ENCODE results near the gene PHF21A.
"Not testable (repeated sequence)": the region's sequence is repeated elsewhere in the genome, so short reads cannot be mapped to it uniquely, and the experiment has no call there.

PHF21A gene

DNA sequence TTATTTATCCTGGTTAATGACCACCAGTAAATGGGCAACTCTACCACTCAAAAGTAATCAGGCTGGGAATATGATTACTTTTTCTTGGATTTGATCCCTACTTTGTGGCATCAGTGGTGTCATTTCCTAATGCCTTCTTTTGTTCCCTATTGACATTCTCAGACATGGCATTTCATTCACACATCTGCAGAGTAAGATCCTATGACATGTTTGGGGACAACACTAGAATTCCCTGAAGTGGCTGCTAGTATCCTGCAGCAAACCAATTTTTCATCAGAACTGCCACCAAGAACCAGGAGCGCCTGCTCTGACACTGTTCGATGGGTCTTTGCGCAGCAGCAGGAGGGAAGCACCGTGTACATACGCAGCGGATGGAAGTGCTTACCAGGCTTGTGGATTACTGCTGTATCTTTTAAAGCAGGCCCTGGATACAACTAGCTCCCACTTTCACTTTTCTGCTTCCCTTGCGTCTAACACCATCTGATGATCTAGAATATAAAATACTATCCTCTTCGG lies 101.1 kb downstream of the PHF21A start:
- DNase-seq: no peak

DNA sequence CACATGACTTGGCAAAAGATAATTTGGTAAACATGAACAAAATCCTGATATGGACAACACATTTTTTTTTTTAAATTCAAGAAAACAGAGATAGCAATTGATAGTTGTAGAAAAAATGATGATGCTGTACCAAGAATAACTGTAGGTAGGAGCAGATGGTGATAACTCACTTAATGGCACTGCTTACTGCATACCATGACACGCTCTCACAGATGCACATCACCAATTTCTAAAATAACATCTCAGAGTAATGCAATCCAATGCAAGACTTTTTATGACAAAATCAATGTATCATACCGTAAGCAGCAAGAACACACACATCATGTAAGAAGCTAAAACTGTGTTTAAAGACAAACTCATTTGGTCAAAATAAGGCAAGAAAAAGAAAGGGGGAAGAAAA lies 102.6 kb downstream of the PHF21A start:
- no peak for DNase-seq

DNA sequence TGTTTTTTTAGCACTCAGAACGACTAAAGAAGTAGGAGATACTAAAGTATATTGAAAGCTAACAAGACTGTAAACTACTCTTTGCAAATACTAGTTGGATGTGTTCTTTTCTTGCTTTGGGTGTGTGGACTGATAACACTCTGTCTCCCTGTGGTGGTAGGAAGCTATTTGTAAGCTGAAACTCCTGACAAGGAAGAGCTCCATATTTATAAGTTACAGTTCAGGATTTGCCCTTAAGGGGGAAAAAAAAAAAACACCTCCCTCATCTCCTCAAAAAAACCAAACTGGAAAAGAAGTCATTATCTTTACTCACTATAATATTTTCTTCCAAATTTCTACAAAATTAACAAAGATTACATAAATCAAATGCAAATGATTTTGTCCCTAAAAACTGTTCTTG lies 103.9 kb downstream of the PHF21A start:
- DNase-seq: no peak

DNA sequence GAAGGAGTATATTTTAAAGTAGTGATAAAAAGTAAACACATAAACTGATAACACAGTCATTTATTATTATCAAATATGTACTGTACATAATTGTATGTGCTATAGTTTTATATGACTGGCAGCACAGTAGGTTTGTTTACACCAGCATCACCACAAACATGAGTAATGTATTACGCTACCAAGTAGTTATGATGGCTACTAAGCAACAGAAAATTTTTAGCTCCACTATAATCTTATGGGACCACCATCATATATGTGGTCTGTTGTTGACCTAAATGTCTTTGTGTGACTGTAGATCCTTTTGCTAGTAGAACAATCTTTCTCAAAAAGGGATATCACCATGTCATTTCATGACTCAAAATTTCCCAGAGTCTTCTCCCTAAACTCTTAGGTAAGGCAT lies 105.3 kb downstream of the PHF21A start:
- DNase-seq: no peak

DNA sequence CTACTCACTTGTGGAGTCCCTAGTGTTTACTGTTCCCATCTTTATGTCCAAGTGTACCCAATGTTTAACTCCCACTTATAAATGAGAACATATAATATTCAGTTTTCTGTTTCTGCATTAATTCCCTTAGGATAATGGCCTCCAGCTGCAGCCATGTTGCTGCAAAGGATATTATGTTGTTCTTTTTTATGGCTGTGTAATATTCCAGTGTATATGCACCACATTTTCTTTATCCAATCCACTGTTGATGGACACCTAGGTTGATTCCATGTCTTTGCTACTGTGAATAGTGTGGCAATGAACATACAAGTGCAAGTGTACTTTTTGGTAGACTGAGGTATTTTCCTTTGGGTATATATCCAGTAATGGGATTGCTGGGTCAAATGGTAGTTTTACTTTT lies 107.1 kb downstream of the PHF21A start:
- DNase-seq: not testable (repeated sequence)

DNA sequence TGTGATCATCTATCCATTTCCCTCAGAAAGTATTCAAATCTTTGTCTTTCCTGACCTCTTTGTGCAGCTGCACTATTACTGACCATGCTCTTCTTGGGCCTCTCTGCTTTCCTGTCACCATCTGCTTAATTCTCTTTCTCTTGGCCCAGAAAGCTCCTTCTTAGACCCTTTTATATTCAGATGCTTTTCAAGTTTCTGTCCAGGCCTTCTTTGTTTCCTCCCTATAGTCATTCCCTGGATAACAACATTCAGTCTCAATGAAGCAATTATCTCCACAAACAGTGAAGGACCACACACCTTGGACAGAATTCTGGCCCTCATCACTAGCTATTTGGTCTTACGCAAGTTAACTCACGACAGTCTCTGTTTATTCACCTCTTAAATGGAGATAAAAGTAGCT lies 109.1 kb downstream of the PHF21A start:
- DNase-seq: no peak

DNA sequence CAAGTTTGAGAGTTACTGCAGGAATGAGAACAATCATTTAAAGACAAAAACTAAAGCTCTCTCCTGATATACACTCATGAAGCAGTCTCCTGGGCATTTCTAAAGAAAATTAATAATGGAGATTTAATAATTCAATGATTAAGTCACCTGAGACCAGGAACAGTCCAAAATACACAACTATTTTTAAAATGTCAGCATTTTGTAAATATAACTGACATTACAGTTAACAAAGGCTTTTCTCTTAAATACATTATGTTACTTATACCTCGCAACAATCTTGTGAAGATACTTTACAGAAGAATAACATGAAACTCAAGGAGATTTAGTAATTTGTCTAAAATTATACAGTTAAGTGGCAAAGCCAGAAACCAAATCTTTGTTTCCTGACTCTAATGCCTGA lies 111.2 kb downstream of the PHF21A start:
- DNase-seq: no peak

DNA sequence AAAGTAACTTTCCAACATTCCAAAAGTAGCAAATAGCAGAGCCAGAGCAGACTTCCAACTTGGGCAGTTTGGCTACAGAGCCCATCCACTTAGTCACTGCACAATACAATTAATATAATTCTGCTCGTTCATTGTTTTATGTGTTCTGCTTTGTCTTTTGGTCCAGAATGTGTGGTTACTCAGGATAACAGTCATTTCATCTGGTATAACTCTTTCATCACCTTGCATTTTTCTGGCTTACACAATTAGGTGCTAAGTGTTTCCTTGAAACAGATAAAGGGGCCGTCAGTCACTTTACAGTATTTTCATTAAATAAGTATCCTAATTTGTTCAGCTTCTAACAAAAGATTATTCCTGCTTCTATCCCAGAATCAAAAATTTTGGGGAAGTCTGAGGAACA lies 111.6 kb downstream of the PHF21A start:
- no peak for DNase-seq

DNA sequence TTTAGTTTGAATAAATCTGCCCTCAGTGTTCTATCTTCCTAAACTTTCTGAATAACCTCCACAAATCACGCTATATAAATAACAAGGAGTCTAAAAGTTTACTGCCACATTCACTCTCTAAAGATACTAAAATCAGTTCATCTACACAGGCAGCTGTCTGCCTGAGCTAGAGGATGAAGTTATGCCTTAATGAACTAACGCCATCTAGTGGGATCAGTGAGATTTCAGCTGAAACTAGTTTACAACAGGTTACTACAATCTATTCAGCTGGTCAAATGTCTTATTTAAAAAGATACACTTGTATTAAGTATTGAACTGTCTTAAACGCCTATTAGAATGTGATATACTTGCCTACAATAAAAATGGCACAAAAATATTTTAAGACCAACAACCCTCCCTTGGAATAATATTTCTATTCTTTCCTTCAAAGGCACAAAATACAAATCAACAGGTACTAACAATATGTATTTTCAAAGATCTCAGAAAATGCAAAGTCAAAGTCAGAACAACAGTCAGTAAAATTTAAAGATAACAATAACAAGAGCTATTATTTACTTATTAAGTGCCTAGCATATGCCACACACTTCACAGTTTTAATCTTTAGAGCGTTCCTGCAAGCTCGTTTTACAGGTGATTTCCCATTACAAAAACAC lies 114.7 kb downstream of the PHF21A start:
- DNase-seq: no peak

DNA sequence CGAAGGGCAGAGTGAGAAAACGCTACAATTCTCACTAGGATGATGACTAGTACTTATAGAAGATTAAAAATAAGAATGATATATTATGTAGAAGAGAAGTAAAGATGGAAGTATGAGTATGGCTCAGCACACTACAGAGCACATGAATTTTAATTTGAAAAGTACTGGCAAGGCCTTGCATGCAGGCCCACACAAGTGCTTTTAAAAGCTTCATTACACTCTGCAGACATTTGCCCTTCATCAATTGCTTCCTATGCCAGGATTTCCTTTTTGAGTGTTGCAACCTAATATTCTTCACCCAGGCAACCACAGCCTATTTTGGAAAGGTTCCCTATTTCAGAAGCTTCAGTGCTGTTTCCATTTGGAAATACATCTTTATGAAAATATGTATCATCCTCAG lies 117.7 kb downstream of the PHF21A start:
- DNase-seq: no peak

DNA sequence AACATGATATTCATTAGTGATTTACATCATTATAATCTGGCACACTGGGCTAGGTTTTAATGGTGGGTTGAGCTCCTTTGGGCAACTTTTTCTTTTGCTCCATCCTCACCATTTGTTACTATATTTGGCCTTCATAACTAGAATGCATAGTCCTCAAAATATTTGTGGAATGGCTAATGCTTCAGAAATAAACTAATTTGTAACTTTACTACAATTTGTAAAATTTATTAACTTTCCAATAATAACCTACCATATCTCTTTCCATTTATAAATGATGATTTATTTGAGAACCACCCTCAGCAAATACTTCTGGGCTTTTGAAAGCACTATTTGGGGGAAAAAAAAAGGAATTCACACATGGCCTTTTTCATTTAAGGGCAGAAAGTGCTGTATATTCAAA lies 119.1 kb downstream of the PHF21A start:
- no peak for DNase-seq

DNA sequence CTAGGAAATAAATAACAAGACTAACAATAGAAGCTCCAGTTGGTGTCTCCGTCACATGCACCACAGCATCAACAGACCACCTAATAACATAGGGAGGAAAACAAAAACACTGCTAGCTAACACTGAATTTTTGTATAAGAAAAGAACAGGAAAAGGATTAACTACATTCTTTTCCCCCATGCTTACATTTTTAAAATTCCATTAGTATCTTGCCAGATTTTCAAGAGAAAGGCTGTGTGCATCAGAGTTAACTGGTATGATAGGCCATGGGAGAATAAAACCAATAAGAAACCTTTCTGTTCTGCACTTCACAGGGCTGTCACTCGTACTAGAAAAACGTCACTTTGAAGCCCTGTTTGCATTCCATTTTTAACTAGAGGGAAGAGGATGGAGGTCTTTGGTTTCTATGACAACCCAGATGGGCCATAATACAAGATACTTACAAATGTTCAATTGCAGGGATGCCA lies 119.8 kb downstream of the PHF21A start:
- no peak for DNase-seq

DNA sequence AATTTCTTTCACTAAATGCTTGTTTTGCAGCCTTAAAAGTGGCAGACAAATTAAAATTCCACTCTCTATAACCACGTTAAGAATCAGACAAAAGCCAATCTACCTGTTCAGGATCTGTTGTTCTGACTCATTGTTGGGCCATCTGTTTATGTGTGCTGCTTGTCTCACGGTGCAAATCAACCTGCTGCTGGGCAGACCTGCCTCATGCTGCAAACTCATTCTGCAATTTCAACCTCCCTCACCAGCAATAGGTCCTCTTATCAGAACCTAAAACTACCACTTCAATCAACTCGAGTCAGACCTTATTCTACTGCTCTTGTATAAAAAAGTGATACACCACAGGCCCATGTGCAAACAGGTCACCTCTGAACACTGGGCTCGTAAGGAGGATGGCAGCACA lies 123.7 kb downstream of the PHF21A start:
- no peak for DNase-seq

DNA sequence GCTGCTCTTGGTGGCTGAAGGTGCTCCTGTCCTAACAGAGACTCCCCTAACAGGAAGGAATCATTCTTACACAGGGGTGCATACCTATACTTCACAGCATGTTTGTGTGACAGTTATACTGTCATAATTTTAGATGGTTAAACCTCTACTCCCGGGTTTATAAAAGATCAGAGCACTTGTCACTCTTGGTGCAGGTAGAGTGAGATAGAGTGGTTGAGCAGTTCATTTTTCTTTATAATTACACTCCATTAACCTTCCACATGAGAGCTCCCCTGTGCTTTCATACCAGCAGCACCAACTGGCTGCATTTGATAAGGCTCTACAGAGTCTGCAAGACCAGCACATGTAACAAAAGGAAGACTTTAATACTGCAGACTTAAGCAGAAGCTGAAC lies 125.9 kb downstream of the PHF21A start:
- DNase-seq: no peak

DNA sequence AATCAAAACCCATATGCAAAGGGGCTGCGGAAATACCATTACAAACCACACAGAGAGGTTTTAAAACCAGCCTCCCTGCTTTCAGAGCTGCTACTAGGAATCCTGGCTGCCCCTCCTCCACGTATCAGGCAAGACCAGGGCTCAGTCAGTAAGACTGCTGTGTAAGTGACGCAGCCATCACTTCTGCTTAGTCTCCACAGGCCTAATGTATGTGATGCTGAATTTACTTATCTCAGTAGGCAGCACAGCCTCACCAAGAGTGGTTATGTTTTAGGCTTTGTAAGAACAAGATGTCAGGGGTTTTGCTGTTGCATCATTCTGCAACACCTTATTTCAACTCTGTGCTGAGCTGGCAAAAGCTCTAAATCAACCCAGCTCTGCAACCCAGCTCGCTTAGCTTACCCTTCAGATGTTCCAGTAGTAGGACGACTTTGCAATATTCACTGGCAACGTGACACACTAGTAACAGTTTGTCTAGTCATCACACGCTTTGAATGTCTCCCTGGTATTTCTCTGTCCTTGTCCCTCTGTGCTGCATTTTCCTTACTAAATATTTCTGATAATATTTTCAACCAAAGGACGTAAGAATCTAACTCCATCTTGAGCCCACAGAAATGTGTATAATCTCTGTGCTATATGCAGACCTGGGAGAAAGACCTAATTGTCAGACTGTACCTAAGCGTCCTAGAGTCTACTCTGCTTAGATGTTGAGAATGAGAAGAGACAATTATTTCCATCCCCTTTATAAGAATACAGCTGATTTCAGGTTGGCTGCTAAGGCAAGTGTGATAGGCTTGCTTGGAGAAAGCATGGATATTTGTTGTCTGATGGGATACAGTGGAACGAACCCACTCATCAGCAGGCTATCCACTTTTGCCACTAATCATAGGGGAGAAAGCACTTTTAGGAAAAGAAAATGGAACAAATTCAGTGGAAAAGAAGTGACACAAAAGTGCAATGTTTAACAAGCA lies 126.6 kb downstream of the PHF21A start:
- no peak for DNase-seq

DNA sequence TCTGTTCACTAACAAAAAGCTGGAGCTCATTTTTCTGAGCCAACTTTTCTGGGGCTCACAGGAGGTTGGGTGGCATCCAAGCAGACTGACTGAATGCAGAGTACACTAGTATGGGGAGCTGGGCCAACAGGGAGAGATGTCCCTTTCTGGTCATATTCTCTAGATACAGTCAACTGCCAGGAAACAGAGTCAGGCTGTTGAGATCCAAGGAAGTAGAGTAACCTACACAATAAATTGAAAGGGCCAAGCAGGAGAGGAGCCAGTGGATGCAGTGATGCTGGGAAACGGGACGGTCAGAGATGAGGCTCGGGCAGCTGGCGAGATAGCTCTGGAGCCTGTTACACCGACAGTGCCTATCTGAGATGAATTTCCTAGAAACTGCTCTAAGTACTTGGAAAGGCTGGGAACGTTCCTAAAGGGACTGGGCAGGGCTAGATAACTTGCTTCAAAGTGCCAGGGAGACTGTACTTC lies 127.7 kb downstream of the PHF21A start:
- DNase-seq: no peak

DNA sequence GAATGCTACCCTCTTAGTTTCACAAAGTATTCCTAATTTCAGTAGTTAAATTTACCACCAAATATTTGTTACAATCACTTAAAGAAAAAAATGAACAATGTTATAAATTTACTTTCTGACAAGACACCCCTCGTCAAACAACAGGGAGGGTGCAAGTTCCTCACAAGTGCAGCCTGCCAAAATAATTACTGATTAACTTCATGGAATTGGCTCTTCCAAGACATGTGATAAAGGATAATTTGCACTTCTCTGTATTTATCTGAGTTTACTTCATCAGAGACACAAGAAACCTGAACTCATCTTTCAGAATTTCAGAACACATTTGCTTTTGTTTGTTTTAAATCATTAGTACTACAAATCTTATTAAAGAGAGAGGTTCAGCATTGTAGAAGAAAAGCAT lies 132.3 kb downstream of the PHF21A start:
- no peak for DNase-seq

DNA sequence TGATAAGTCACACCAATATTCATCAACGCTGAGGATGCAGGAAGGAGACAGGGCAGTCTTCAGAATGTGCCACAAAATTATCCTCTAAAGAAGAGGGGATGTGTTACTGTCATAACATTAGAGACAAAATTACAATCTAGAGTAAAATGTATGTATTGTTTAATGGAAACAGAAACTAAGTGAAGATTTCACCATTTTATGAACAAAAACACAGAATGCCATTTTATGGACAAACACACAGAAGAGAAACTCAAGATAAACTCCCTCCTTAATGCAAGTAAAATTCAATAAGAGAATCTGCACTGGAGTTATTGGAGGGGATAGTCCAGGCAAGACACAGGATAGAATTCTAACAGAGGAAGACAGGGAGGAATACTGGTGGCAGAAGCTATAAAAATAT lies 136.0 kb downstream of the PHF21A start:
- DNase-seq: no peak

DNA sequence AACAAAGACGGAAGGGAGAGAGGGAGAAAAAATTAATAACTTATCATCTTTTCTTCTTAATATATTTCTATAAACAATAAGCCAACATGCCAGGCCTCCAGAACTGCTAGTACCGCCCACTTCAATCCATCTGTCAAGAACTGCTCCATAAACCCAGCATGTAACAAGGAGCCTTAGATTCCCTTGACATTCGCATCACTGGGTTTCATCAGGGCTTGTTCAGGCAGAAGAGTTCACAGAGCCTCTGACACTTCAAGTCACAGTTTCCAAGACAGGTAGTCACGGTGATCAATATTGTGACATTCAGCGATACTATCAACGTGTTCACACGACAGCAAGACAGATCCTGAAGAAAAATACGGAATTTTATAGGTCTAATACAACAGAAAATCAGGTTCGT lies 137.1 kb downstream of the PHF21A start:
- no peak for DNase-seq

DNA sequence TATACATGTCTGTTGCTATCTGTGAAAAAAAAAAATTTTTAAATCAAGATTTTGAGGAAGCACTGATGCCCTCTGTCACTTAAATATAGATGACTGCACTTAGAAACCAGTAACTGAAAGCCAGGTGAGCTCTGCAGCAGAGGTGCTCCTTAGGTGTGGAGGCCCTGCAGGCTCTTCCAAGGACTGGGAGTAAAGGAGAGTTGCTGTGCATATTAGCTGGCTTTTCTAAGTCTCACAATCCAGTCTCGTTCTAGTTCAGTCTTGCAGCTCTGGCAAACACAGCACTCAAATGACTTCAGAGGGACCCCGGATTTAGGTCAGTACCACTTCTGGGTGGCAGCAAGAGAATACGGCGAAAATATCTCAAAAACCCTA lies 137.8 kb downstream of the PHF21A start:
- DNase-seq: no peak

DNA sequence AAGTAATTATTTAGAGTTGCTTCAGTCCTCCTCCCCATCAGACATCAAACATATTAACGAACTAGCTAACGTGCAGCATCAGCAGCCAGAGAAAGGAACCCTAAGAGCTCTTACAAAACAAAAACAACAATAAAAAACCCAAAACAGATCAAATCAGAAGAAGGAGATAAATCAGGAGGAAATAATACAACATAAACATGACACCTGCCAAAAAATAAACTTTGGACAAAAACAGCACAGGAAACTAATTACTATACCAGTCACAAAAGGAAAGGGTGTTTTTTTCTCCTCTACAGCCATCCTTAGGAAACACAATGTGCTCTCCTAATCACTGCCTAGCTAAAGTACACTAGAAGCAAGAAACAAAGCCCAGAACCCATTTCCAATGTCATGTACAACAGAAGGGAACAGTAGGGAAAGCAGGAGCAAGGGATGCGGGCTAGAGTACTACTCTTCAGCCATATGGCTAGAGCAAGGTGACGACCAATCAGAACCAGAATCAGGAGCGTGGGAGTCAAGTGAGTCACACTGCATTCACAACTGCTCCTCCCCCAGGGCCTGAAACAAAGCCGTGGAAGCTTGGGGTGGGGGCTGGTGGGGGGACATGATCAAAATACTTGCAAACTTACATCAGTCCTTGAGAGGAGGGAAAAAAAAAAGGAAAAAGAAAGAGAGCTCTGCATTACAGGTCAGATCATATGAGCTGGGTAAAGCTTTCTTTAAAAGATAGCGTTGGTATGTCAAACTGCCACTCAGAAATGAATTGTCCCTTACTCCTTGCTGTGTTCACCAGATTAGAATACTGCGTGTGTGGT lies 138.4 kb downstream of the PHF21A start:
- DNase-seq: no peak

DNA sequence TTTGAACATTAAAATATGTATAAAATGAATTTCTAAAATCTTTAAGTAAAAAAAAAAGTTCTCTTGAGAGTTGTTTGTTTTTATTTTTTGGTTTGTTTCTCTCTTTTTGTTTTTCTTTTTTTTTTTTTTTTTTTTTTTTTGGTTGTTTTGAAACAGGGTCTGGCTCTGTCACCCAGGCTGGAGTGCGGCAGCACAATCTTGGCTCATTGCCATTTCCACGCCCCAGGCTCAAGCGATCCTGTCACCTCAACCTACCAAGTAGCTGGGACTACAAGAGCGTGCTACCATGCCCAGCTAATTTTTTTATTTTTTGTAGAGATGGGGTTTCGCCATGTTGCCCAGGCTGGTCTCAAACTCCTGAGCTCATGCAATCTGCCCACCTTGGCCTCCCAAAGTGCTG lies 139.4 kb downstream of the PHF21A start:
- not testable (repeated sequence) for DNase-seq

DNA sequence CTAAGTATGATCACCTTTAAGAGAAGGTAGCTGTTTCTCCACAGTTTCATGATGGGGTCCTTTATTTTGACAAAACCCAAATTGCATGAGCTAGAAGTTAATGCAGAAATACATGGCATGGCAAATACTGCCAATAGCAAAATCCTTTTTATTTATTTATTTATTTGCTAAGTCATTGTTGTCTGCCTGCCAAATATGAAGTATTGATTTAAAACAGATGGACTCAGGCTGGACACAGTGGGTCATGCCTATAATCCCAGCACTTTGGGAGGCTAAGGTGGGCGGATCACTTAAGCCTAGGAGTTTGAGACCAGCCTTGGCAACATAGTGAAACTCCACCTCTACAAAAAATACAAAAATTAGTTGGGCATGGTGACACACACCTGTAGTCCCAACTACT lies 146.4 kb downstream of the PHF21A start:
- DNase-seq: no peak
